Fibroblast of gingiva (primary cell): Measurements from ENCODE around the gene ADH5.
"Not testable (repeated sequence)": the region's sequence is repeated elsewhere in the genome, so short reads cannot be mapped to it uniquely, and the experiment has no call there.

Source experiments
- DNase-seq: peaks from one replicate; pipeline ENCODE4 v3.0.0-alpha.2; 2011; ENCODE audit warnings: low read depth

The ADH5 gene

DNA sequence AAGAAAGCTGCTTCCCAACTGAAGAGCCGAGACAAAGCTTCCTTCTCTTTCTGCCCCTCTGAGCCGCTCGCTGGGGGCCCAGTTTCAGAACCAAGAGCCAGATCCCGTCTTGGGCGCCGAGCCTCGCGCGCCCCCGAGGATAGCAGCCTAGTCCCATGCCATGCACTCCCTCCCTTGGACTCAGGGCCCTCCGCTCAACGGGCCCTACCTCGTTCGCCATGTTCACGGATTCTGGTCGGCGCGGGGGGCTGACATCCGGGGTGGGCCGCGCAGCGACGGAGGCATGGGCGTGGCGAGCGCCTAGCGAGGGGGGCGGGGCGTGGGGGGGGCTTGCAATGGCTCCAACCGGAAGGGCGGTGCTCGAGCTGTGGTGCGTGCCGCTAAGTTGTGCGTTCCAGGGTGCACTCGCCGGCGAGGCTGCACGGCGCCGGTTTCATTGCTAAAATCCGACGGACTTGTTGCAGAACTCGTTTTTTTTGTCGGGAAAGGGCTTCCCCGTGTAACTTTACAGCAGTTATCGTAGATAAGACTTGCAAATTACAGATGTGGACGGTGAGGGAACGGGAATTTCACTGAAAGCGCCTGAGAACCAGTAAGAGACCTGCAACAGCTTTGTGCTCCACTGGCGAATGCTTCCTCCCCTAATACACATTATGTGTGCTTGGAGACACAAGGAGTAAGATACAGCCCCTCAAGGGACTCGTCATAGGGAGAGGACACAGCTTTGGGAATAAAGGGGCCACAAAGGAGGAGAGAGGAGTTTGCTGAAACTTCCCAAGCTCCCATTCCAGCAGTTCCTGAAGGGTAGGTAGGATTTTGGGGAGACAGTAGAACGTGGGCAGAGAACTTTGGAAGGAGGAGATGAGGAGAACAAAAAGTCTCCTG is at the start of gene ADH5:
Gene ADH5, minus strand, starts transcription at position 308 of the 885 bp plus-strand sequence. Its CDS starts 88 bp downstream, at position 220.
- peak; percentile 90 for DNase-seq

DNA sequence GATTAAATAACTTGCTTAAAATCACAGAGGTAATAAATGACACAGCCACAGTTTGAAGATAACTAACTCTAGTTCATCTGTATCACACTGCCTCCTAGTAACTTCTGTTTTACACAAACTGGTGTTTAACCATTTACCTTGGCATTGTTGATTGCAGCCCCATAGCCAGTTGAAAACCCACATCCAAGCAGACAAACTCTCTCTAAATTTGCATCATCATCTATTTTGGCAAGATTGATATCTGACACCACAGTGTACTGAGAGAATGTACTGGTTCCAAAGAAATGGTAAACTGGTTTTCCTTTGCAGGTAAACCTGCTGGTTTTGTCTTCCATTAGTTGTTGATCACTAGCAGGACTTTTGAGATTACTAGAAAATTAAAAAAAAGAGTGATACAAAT is 47.7 kb upstream of the ADH5 start:
- no peak for DNase-seq

DNA sequence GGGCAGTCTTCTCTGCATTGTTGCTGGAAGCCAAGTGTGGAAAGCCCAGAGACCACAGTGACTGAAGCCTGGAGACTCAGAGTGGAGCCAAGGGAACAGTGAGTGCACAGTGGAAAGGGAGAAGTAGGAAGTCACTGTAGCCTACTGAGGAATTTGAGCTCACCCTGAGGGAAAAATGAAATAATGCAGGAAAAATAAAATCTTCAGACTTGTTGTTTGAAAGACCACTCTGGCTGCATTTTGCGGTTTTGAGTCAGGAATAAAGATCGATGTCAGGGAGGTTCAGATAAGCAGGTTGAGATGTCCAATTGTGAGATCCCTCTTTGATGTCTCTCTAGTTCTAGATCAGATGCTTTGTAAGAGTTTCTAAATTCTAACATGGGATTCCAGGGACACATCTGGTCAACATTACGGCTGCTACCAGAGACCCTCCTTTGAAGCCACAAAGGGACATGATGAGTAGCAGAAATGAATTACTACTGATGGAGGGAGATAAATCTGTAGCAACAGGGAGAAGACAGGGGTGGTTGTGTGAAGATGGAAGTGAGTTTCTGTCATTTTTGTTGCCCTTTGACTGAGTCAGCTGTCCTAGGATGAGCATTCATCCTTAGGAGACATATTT is 47.1 kb upstream of the ADH5 start:
- no peak for DNase-seq

DNA sequence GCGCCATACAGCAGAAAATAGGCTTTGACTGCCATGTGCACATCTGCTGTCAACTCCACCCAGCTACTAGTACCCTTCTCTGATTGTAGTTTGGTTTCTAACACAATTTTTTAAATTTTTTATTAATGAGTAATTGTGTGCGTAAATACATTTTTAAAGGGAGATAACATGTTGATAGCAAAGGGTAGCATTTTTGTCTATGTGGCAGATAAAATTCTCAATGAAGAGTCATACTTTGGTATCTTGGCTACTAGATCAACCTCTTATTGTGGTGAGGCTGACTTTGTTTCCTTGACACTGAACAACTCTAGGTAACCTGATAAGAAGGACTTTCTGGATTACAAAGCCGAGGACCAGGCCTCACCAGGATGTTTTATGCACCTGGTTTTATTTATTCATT is 46.0 kb upstream of the ADH5 start:
- DNase-seq = no peak

DNA sequence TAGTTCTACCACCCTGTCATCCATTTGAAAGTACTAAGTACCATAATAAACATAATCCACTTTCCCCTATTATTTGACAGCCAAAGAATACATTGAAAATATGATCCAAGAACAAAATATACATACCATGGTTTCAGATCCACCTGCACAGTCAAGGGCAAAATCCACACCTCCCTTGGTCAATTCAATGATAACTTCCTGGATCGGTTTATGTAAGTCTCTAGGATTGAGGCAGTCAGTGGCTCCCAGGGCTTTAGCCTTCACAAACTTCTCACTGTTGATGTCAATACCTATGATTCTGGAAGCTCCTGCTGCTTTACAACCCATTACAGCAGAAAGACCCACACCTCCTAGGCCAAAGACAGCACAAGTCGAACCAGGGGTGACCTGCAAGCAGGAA is 42.8 kb upstream of the ADH5 start:
- DNase-seq = no peak

DNA sequence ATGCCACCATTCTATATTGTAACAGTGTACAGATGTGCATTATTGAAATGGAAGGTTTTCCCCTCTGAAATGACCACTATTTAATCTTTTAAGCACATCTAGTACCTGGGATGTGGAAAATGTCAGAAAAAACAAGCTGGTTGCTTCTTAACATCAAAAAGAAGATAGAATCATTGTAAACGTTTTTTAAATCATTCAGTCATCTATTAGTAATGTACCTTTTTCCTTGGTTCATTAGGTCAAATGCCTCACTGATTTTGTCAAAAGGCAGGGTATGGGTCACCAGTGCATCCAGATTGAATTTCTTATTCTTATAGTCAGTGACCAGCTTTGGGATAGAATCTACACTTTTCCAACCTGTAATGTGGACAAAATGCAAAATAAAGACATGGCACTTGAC is 37.8 kb upstream of the ADH5 start:
- DNase-seq = no peak

DNA sequence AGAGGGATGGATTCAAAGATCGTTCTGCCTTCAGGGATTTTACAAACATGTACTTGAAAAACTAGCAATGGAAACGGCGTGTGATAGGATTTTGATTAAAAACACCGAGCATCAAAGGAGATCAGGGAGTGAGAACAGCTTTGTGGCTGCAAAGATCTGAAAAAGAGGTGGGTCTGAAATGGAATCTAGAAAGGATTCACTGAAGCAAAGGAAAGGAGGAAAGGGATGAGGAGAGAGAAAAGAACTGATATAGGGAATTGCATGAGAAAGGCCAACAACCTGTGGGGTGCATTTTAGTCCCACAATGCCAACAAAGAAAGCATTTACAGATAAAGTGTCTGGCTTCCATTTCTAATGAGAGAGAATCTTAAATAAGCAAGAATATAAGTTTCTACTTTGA is 32.4 kb upstream of the ADH5 start:
- no peak for DNase-seq

DNA sequence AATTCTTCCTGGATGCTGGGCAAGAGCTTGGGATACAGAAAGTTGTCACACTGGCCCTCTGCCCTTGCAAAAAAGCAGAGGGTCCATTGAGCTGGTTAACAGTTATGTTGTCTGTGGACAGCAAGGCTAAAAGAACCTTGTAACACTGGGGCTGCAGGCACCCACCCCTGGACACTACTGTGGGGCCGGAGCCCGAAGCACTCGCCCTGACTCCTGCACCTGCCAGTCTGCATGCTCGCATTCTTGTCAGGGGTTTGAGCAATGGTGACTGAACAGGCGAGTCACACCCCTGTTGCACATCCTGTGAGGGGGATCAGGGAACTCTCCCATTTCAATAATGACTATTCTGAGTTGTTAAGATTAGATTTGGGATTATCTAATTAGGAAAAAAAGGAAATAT is 31.9 kb upstream of the ADH5 start:
- no peak for DNase-seq

DNA sequence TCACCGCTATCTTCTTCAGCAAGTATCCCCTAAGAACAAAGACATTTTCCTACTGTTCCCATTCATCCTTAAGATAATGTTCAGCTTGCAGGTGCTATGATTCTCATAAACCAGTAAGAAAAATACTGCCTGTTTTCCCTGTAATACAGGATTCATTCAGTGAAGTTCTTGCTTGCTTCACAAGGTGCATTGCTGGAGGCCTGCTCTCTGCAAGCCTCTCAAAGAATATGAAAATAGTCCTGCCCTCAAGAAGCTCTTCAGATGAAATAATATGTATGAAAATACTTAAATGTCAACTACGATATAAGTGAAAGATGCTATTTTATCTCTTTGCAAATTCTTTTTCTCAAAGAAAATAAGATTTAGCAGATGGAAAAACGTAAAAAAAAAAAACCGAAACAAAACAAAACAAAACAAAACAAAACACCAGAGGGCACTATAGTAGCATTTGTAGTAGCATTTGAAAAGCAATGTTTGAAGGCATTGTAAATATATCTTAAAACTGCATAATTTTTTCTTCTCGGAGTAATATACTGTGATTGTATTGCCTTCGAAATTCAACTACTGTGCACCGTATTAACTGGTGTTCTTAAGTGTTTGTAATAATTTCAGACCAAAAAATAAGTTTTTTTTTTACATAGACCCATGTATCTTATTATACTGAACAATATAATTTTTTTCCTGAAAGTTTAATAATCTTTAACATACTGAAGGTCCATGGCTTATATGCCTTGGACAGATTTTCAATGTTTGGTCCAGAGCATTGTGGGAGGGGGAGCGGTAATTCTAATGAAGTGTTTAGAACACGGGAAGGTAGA is 29.5 kb upstream of the ADH5 start:
- peak; percentile 9 for DNase-seq

DNA sequence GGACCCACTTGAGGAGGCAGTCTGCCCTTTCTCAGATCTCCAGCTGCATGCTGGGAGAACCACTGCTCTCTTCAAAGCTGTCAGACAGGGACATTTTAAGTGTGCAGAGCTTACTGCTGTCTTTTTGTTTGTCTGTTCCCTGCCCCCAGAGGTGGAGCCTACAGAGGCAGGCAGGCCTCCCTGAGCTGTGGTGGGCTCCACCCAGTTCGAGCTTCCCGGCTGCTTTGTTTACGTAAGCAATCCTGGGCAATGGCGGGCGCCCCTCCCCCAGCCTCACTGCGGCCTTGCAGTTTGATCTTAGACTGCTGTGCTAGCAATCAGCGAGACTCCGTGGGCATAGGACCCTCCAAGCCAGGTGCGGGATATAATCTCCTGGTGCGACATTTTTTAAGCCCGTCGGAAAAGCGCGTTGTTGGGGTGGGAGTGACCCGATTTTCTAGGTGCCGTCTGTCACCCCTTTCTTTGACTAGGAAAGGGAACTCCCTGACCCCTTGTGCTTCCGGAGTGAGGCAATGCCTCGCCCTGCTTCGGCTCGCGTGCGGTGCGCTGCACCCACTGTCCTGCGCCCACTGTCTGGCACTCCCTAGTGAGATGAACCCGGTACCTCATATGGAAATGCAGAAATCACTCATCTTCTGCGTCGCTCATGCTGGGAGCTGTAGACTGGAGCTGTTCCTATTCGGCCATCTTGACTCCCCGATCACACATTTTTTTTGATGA is 28.7 kb upstream of the ADH5 start:
- not testable (repeated sequence) for DNase-seq

DNA sequence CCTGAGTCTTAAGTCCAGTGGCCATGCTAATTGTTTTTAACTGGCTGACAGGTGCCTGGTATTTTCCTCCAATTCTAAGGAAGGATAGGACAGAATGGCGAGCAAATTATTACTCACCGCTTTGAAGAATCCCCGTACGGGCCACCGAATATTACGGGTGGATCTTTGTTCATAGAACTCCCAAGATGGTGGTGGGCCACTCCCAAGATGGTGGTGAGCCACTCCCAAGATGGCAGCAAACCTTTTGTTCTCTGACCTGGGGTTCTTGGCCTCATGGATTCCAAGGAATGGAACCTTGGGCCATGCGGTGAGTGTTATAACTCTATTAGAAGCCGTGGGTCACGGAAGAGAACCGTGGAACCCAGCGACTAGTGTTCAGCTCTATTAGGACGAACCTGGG is 20.7 kb upstream of the ADH5 start:
- DNase-seq = not testable (repeated sequence)

DNA sequence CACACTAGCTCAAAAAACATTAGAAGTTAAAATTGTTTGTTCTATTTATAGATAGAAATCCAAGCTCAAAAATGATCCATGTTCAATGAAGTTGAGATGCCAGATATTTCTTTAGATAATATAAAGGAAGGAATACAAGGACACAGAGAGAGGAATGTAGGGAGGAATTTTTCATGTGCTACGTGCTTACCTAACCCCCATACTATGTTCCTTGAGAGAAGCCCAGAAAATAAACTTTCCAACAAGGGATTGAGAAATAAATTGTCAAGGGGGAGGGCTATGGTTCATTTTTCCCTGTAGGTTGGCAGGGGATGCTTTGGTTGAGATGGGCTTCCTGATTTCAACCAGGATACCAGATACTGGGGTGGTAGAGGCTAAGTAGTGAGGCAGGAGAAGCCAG is 15.6 kb upstream of the ADH5 start:
- no peak for DNase-seq

DNA sequence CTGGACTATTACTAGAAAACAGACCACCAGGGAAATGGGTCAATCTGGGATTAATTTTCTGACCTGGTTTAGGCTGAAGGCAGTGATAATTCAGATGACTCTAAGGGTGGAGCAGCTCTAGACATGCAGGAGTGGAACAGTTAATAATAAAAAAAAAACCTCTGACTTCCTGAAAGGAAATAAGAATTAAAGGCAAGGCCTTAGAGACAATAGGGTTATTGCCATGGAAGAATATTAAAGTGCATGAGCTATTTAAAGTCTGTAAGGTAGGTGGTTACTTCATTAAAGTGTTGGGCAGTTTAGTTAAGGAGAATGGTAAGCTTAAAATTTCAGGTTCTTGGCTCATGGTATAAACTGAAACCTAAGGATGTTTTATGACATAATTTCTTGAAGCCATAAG is 14.6 kb upstream of the ADH5 start:
- DNase-seq = no peak

DNA sequence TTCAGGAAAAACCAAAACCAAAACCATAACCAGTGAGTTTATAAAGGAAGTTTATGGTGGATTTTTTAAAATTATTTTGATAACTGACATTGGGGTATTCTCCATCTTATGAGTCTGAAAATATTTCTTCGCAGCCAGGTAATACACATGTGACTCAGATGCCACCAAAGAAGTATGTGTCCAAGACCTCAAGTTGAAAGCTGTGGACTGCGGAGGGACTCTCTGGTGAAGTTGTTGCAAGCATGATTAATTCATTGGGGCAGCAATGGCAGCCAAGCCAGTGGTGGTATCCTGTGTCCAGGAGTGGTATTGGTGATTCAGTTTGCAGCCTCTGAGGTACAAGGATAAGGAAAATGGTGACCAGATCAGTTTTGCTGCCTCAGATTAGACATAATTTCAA is 14.0 kb upstream of the ADH5 start:
- no peak for DNase-seq

DNA sequence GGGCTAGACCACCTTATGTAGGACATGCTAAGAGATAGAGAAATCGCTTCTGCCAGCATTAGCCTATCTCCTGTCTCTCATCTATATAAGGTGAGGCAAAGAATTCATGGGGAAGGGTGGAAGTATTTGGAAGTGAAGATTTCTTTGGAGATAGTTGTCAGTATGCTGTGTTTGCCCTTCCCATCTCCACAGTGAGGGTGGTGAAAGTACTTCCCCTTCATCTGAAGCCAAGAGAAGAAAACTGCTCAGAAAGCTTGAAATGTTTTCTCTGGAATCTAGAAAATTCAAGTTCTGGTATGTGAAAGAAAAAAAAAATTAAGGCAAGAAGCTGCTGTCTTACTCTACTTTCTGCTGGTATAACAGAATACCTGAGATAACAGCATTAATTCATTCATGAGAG is 12.3 kb upstream of the ADH5 start:
- DNase-seq = no peak

DNA sequence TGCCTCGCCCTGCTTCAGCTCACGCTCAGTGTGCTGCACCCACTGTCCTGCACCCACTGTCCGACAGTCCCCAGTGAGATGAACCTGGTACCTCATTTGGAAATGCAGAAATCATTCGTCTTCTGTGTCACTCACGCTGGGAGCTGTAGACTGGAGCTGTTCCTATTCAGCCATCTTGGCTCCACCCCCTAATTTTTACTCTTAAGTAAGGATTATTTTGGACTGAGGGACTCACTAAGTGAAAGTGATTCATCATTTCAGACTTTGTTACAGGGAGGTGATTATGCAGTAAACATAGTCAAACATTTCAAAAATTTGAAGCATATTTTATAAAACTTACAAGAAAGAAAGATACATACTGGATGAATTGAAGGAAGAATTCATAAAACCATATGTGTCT is 11.2 kb upstream of the ADH5 start:
- not testable (repeated sequence) for DNase-seq

DNA sequence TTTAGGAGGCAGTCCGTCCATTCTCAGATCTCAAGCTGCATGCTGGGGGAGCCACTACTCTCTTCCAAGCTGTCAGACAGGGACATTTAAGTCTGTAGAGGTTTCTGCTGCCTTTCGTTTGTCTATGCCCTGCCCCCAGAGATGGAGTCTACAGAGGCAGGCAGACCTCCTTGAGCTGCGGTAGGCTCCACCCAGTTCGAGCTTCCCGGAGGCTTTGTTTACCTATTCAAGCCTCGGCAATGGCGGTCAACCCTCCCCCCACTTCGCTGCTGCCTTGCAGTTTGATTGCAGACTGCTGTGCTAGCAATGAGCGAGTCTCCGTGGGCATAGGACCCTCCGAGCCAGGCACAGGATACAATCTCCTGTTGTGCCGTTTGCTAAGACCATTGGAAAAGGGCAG is 10.7 kb upstream of the ADH5 start:
- DNase-seq = no peak

DNA sequence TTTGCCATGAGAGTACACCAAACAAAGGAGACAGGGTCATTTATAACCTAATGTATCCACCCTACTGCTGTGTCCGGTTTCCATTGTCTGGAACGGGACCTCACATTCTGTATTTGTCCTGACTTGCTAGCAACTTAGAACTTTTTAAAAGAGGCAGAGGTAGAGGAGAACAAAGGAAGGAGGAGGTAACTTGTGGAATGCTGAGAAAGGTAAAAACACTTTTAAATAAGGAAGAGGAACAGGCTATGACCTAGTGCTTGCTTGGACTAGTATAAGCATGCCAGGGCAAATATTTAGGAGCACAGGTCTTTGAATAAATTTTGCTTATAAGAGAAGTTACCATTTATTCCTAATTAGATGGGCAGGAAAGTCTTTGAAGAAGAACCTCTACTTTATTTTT is 3.3 kb upstream of the ADH5 start:
- DNase-seq = not testable (repeated sequence)

DNA sequence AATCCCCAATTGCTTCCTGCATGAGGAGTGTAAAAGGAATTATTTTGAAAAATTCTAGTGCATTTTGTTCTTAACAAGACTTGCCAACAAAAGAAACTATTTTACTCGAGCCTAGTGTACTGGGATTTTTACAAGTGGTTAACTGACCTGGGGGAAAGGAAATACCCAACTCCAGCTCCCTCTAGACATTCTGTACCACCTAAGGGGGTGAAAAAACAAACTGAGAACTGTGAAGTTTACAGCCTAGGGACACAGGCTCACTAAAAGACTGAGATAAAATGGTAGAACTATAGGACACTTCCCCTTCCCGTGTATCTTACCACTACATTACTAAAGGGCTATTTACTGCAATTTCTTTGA is 2.6 kb upstream of the ADH5 start:
- DNase-seq = no peak

DNA sequence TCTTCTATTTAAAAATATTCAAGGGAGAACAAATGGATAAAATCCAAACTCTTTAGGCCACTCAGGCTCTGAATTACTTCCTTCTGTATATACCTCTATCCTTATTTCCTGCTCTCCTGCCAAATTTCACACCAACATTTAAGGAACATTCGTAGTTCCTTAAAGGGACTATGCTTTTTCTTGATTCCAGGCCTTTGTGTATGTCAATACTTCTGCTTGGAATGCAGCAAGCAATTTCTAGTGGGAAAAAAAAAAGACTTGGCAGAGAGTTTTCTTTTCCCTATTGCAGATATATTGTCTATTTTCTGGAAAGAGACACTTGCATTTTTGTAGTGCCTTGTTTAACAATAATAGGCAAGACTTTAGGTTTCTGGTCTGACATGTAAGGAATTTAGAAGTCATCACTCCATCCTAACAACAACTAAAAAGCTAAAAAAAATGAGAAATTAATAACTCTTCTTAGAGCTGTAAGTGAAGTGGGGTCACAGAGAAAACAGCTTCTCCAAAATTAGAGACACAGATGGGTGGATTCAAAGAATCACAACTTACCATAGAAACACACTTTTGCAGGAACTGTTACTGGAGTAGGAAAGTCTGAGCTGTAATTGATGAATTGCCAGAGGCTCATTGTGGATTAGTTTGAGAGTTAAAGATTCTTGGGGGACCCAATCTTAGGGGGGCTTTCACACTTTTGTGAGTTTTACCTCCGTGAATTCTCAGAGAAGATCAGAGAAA is 2.1 kb upstream of the ADH5 start:
- DNase-seq = no peak

DNA sequence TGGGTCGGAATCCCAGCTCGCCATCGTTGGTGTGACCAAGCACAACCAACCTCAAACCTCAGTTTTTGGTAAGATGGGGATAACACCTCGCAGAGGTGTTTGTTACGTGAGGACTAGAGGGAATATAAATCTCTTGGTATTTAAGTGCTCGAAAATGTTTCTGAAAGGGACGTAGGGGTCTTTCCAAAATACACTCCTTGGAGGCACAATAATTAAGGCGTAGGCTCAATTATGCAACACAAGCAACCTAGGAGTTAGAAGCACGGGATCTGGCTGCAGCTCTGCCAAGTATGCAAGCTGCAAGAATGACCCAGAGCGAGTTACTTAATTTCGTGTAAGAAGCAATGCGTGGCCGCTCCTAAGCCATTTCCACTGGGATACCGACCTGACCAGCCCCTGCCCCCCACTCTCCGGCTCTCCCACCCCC is 552 bp downstream of the ADH5 start:
- DNase-seq = peak; percentile 95

DNA sequence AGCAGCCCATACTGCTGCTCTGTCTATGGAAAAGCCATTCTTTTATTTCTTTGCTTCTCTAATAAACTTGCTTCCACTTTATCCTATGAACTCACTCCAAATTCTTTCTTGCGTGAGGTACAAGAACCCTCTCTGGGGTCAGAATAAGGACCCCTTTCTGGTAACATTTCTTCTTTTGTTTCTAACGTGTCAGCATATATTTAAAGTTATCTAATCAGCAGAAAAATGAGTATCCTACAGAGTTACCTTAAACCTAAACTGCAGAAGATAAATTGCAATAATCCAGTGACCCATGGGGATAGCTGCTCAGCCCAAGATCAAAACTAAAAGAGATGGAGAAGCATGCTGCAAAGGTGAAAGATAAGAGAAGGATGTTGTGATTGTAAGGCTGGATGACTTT is 4.0 kb downstream of the ADH5 start:
- DNase-seq = no peak
